ENCODE results near the gene HMCN1.

HMCN1 gene

DNA sequence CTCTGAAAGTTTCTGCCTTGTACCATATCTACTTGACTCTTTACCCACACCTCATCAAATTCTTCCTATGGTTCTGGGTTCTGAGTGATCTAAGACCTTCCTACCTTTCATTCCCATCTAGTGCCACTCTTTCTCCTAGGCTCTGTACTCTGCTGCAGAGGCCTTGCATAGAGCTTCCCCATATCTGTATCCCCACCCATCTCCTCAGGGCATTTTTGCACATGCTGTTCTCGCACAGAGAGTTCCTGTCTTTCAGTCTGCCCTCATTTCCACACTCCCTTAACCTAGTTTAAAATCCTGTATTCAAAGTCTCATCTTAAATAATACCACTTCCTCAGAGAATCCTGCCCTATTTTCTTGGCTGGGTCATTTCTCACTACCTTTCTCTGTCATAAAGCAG lies 114.8 kb downstream of the HMCN1 start:
- H3K4me3 ChIP-seq (ENCODE audit: low read depth, low read length) = no peak overlapping the region
- CTCF ChIA-PET = interaction anchor here (1.0 kb wide), 1 partner anchor 129 kb away, joined by 4 read pairs; no protein-coding TSS in a partner anchor
- TF ChIP-seq, protein P1, sequence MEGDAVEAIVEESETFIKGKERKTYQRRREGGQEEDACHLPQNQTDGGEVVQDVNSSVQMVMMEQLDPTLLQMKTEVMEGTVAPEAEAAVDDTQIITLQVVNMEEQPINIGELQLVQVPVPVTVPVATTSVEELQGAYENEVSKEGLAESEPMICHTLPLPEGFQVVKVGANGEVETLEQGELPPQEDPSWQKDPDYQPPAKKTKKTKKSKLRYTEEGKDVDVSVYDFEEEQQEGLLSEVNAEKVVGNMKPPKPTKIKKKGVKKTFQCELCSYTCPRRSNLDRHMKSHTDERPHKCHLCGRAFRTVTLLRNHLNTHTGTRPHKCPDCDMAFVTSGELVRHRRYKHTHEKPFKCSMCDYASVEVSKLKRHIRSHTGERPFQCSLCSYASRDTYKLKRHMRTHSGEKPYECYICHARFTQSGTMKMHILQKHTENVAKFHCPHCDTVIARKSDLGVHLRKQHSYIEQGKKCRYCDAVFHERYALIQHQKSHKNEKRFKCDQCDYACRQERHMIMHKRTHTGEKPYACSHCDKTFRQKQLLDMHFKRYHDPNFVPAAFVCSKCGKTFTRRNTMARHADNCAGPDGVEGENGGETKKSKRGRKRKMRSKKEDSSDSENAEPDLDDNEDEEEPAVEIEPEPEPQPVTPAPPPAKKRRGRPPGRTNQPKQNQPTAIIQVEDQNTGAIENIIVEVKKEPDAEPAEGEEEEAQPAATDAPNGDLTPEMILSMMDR (IDR thresholded peaks at IDR 0.05; ENCODE audit: insufficient read depth, low read length, missing control alignments) = no peak
- POLR2A ChIA-PET = no interaction called here
- no peak for DNase-seq (ENCODE audit: low read depth, low spot score)

DNA sequence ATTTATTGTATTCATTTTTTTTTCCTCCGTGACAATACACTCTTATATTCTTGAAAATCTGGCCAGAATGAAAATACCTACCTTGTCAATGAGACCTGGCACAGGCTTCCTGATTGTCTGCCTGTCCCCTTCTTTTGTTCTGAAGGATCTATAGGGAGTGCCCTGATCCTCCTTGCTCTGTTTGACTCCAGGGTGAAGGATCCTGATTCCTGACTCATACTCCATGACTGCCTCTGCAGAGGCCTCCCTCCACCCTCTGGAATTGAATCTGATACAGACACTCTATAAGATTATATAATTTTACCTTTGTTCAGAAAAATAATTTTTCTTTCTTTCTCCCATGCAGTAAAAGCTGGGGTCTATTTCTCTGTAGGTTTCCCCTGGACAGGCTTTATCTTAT lies 116.2 kb downstream of the HMCN1 start:
- DNase-seq (ENCODE audit: low read depth, low spot score) = no peak
- ChIA-PET CTCF (no interaction called here), POLR2A (no interaction called here)
- H3K4me3 ChIP-seq (ENCODE audit: low read depth, low read length) = no peak overlapping the region
- TF ChIP-seq, protein P1 (IDR thresholded peaks at IDR 0.05; ENCODE audit: insufficient read depth, low read length, missing control alignments) = no peak

DNA sequence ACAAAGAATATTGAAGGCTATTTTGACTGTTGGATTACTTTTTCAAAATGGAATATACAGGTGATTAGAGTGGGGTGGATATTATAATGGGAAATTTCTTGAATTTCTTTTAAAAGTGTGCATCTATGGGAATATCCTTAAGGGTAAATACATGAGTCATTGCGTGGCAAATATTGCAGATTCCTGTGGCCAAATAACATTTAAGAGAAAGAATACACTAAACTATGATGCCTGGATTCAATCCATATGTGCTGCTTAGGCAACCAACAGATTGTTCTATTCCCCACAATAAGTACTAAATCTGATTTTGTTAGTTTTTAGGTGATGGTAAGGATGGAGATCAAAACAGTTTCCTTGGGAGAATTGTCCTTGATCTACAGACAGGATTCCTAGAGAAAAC lies 119.5 kb downstream of the HMCN1 start:
- H3K4me3 ChIP-seq (ENCODE audit: low read depth, low read length) = no peak overlapping the region
- DNase-seq (ENCODE audit: low read depth, low spot score) = peak; percentile 66
- TF ChIP-seq, protein P1 (IDR thresholded peaks at IDR 0.05; ENCODE audit: insufficient read depth, low read length, missing control alignments) = no peak
- CTCF ChIA-PET = no interaction called here
- POLR2A ChIA-PET = no interaction called here

DNA sequence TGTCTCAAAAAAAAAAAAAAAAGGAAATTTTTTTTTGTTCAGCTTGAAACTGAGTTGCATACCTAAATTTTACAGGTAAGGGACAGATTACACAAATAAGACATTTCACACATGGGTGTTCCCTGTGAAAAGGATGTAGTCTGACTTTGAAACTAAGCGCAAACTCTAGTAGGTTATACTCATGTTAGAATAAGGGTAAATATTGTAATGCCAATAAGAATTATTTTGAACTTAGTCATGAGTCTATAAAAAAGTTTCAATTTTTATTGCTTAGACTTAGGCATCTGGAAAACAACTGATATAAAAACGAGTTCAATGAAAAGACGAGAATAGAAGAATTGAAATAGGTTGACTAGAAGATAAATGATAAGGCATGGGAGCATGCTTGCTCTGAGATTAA lies 122.3 kb downstream of the HMCN1 start:
- CTCF ChIA-PET = no interaction called here
- DNase-seq (ENCODE audit: low read depth, low spot score) = no peak
- POLR2A ChIA-PET = no interaction called here
- no peak overlapping the region for H3K4me3 ChIP-seq (ENCODE audit: low read depth, low read length)
- TF ChIP-seq, protein P1 (IDR thresholded peaks at IDR 0.05; ENCODE audit: insufficient read depth, low read length, missing control alignments) = no peak

DNA sequence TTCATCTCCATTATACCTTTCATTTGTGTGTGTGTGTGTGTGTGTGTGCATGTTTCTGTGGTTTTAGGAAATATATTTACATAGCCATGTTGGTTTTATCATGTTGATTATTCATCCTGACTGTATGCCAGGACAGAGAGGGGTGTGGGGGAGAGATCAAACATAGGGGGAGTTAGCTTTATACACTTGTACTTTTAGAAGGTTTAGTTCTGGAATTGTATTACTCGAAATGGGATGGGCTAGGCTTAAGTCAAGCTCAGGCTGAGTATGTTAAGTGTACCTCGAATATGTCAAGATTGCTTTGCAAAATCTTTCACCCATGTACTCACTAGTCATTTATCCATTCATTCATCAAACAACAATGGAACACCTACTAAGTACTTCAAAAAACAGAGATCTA lies 123.3 kb downstream of the HMCN1 start:
- no peak overlapping the region for H3K4me3 ChIP-seq (ENCODE audit: low read depth, low read length)
- DNase-seq (ENCODE audit: low read depth, low spot score) = no peak
- CTCF ChIA-PET = no interaction called here
- TF ChIP-seq, protein P1 (IDR thresholded peaks at IDR 0.05; ENCODE audit: insufficient read depth, low read length, missing control alignments) = no peak
- POLR2A ChIA-PET = no interaction called here

DNA sequence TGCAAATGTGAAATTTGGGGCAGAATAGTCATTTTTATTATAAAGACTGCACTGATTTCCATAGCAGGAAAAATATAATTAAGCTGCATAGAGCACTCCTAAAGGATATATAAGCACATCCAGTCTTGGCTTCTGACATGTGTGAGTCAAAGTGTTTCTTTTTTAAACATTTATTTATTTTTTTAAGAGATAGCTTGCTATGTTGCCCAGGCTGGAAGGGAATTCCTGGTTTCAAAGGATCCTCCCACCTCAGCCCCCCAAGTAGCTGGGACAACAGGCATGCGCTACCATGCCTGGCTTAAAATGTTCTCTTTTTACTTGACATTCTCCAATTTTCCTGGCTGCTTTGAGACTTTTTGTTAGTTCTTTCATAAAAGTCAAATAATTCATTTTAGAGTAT lies 126.1 kb downstream of the HMCN1 start:
- CTCF ChIA-PET = interaction anchor here (1.0 to 1.9 kb wide), 4 partner anchors 9 to 140 kb away, joined by 3 to 6 read pairs (median 3); no protein-coding TSS in a partner anchor
- H3K4me3 ChIP-seq (ENCODE audit: low read depth, low read length) = no peak overlapping the region
- TF ChIP-seq, protein P1 (IDR thresholded peaks at IDR 0.05; ENCODE audit: insufficient read depth, low read length, missing control alignments) = no peak
- POLR2A ChIA-PET = no interaction called here
- no peak for DNase-seq (ENCODE audit: low read depth, low spot score)
